ENCODE measurements around the gene ZKSCAN7. TPM values are rescaled to one million over a fixed set of nuclear protein-coding genes. Genes with fewer than 3 reads are reported as not detected.

The ZKSCAN7 gene
- polyA plus RNA-seq, 4 donors, result 0.22 to 8.1 (median 1.1) TPM

Other genes starting within 250 kb of the ZKSCAN7 start
- 10 to 100 TPM; 10.5 to 42.1 (median 16.2) TPM for gene TCAIM, start 216.4 kb upstream of the ZKSCAN7 start, polyA plus RNA-seq
- 10 to 100 TPM in 1 of 4 donors, 1 to 10 TPM in 2, under 1 TPM in 1; 0.89 to 15.3 (median 2.7) TPM for gene ZNF445, start 77.5 kb upstream of the ZKSCAN7 start, polyA plus RNA-seq
- gene ZNF660, start 29.8 kb downstream of the ZKSCAN7 start, polyA plus RNA-seq, result 1 to 10 TPM in 1 of 4 donors, under 1 TPM in 2, not detected in 1; 0.27 to 4.9 (median 0.51) TPM
- gene ZNF197, start 69.8 kb downstream of the ZKSCAN7 start, polyA plus RNA-seq, result 10 to 100 TPM in 1 of 4 donors, 1 to 10 TPM in 3; 5.7 to 23.0 (median 7.6) TPM
- gene ZNF35, start 93.5 kb downstream of the ZKSCAN7 start, polyA plus RNA-seq, result 1 to 10 TPM; 3.1 to 7.8 (median 5.0) TPM
- 10 to 100 TPM in 1 of 4 donors, 1 to 10 TPM in 3; 1.3 to 10.7 (median 1.8) TPM for gene ZNF502, start 157.5 kb downstream of the ZKSCAN7 start, polyA plus RNA-seq
- 1 to 10 TPM in 3 of 4 donors, under 1 TPM in 1; 0.89 to 5.0 (median 1.5) TPM for gene ZNF501, start 174.4 kb downstream of the ZKSCAN7 start, polyA plus RNA-seq
- gene KIAA1143, start 206.4 kb downstream of the ZKSCAN7 start, polyA plus RNA-seq, result 10 to 100 TPM in 2 of 4 donors, 1 to 10 TPM in 2; 6.7 to 24.7 (median 10.3) TPM
- 10 to 100 TPM in 1 of 4 donors, 1 to 10 TPM in 2, under 1 TPM in 1; 0.54 to 11.1 (median 5.5) TPM for gene KIF15, start 206.6 kb downstream of the ZKSCAN7 start, polyA plus RNA-seq

Data from small intestine (tissue), 4 donors.